Astrocyte of the spinal cord (primary cell): ENCODE measurements around the gene TMC8.
"Not testable (repeated sequence)": the region's sequence is repeated elsewhere in the genome, so short reads cannot be mapped to it uniquely, and the experiment has no call there.

Experiments used
- DNase-seq: peaks from one replicate; pipeline ENCODE4 v3.0.0; 2011; ENCODE audit warnings: low read depth, low spot score
- H3K4me3 ChIP-seq: 2 replicates; pipeline ENCODE4 v1.5.1; 2011; ENCODE audit warnings: low read depth, mild to moderate bottlenecking, low read length, moderate library complexity
- in situ Hi-C: cut with HindIII; loops from 2 replicates; pipeline ENCODE4 v1.10.0; 2017; ENCODE audit warnings: low sequenced_read_pairs
- TF ChIP-seq, protein P1 (sequence below): IDR thresholded peaks from 2 replicates; pipeline ENCODE4 v1.5.1; 2012; ENCODE audit warnings: low read depth, mild to moderate bottlenecking, low read length, inconsistent platforms

Gene TMC8

DNA sequence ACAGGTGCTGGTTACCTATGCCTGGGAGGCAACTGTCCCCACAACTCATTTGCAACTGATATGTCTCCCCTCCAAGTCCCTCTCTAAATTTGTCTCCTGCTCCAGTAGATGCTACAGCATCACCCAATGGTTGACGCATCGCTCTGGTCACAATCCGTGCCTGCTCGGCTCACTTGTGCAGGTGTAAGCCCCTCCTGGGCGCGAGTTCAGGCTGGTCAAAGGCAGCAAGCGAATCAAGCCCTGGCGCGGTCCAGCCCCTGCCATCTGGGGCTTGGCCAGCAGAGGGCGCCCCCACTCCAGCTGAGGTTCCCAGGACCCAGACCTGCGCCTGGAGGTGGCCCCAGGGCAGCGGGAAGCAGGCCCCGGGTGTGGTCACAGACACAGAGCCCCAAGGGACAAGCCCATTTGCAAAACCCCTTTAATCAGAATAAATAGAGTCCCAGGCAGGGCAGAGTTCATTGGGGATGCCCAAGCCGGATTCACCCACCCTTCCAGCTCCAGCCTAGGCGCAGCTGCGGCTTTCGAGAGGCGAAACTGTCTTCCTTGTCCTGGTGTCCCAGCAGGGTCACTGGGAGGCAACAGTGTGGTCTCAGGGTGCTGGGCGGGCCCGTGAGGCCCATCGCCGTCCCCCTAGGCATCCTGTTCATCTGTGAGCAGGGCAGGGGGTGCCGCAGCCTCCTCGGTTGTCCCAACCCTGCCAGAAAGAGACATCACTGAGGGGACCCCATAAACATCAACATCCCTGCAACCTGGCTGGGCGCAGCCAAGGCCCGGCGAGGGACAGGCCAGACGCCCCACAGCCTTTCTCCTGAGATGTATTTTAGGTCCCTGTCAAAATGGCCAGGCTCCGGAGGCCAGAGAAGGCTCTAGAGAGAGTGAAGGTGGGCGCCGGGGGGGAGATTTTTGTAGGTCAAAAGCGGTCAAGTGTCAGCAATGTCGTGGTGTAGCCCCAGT lies 17.8 kb upstream of the TMC8 start:
- no peak overlapping the region for H3K4me3 ChIP-seq
- DNase-seq: peak; percentile 36
- TF ChIP-seq, protein P1, sequence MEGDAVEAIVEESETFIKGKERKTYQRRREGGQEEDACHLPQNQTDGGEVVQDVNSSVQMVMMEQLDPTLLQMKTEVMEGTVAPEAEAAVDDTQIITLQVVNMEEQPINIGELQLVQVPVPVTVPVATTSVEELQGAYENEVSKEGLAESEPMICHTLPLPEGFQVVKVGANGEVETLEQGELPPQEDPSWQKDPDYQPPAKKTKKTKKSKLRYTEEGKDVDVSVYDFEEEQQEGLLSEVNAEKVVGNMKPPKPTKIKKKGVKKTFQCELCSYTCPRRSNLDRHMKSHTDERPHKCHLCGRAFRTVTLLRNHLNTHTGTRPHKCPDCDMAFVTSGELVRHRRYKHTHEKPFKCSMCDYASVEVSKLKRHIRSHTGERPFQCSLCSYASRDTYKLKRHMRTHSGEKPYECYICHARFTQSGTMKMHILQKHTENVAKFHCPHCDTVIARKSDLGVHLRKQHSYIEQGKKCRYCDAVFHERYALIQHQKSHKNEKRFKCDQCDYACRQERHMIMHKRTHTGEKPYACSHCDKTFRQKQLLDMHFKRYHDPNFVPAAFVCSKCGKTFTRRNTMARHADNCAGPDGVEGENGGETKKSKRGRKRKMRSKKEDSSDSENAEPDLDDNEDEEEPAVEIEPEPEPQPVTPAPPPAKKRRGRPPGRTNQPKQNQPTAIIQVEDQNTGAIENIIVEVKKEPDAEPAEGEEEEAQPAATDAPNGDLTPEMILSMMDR: peak; percentile 99
- in situ Hi-C loops: no loop called here

DNA sequence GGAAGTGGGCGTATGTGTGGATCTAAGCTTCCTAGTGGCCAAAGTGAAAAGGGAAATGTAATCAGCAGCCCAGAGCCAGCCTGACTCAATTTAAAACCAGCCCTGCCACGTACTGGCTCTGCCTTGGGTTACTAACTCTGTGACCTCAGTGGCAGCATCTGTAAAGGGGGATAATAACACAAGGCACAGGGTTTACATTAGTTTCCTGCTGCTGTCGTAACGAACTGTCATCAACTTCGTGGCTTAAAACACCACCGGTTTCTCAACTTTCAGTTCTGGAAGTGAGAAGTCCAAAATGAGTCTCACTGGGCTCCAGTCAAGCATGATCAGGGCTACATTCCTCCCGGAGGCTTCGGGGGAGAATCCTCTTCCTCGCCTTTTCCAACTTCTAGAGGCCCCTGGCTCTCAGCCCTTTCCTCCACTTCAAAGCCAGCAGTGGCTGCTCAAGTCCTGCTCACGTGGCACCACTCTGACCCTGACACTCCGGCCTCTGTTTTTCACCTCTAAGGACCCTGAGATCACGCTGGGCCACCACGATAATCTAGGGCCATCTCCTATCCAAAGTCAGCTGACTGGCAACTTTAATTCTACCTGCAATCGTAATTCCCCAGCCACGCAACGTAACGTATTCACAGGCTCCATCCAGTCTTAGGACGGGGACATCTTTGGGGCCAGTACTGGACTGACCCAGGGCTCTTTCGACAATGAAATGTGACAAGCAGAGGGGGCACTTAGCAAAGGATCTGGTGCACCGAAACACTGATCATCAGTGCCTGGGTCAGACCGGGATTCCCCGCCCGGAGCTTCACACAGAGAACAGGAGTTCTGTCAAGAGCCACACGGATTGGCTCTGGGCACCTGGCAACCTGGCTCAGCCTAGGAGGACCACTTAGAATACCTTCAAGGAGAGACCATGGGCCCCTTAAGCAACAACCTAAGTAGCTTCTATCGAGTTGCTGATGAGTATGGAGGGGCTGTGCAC lies 16.5 kb upstream of the TMC8 start:
- DNase-seq: no peak
- in situ Hi-C loops: no loop called here
- TF ChIP-seq, protein P1: no peak
- H3K4me3 ChIP-seq: no peak overlapping the region

DNA sequence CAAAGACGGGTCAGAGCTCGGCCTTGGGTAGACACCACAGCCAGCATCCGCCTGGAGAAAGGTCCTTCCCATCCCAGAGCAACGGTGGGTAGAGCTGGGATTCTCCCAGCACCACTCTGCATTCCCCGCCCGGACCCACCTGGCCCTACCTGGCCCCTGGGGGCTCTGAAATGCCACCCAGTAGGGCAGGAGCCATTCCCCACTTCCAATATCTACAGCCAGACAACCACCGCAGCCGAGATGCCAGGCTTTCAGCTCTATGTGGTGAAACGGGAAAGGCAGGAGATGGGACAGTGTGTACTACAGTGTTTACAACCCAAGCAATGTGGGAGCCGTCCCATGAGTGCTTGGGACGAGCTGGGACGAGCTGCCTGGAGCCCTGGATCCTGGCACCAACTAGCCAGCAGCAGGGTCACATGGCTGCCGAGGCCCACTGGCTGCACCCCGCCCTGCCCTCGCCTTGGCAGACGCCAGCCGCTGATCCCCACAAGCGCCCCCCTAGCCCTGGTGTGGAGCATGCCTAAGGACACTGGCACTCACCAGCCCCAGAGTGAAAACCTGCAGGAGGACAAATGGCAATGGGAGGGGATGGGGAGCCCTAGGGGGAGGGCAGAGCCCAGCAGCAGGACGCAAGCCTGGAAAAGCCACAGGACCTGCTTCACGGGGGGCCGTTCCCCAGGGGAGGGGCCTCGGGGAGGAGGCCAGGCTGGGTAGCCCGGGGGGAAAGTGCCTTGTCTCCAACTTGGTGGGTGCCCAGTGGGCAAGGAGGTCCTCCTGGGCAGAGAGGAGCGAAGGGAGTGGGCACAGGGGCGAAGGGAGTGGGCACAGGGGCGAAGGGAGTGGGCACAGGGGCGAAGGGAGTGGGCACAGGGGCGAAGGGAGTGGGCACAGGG lies 15.5 kb upstream of the TMC8 start:
- in situ Hi-C loops: no loop called here
- H3K4me3 ChIP-seq: no peak overlapping the region
- TF ChIP-seq, protein P1: no peak
- no peak for DNase-seq

DNA sequence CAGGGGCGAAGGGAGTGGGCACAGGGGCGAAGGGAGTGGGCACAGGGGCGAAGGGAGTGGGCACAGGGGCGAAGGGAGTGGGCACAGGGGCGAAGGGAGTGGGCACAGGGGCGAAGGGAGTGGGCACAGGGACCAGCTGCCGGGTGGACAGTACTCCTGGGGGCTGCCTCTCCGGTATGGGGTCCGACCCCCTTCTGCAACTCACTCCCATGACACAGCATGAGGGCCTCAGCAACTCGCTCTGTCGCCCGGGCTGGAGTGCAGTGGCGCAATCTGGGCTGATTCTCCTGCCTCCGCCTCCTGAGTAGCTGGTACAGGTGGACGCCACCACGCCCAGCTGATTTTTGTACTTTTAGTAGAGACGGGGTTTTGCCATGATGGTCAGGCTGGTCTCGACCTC lies 14.8 kb upstream of the TMC8 start:
- in situ Hi-C loops, H3K4me3 ChIP-seq, DNase-seq: not testable (repeated sequence)

DNA sequence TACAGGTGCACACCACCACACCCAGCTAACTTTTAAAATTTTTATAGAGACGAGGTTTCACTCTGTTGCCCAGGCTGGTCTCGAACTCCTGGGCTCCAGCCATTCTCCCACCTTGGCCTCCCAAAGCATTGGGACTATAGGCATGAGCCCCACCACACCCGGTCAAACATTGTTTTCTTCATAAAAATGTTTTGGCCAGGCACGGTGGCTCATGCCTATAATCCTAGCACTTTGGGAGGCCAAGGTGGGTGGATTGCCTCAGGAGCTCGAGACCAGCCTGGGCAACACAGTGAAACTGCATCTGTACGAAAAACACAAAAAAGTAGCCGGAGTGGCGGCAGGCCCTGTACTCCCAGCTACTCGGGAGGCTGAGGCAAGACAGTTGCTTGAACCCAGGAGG lies 14.2 kb upstream of the TMC8 start:
- H3K4me3 ChIP-seq: no peak overlapping the region
- TF ChIP-seq, protein P1: no peak
- in situ Hi-C loops: no loop called here
- DNase-seq: no peak

DNA sequence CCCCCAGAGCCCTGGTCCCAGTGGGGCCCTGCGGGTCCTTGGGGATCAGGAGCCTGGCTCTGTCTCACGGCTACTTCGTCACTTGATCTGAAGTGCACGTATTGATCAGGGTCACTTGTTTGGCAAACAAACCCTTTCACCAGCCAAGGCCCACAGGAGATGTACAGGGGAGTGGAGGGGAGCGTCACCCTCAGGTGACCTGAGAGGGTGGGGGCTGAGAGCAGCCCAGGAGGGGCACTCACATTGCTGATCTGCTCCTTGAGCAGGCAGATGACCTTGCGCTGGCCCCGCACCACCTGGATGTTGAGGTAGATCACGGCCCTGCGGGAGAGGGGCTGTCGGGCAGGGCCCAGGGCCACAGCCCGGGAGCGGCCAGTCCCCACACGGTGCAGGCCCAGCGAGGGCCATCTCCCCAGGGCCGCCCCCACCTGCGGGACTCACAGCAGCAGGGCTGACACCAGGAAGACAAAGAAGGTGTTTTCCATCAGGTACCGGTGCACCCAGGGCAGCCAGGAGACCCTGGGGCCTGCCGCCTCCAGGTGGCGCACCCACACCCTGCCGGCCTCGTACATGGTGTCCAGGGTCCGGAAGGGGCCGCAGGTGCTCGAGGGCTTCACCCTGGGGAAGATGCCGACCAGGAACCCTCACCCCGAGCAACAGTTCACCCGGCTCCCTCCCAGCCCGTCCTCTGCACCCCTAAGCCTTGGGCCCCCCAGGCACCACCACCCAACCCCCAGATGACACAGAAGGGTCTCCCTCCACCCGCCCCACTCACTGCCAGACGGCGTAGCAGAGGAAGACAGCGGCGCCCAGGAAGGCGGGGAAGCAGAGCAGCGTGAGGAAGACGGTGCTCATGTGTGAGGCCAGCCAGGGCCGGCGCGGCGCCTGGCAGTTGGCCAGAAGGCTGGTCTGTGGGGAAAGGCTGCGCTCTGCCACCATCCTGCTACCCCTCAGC lies 13.3 kb upstream of the TMC8 start:
- no peak for DNase-seq
- TF ChIP-seq, protein P1: peak; percentile 45
- H3K4me3 ChIP-seq: no peak overlapping the region
- in situ Hi-C loops: no loop called here
